Head of caudate nucleus (tissue), 42 donors: ENCODE measurements around the gene SMIM28.
"Not testable (repeated sequence)": the region's sequence is repeated elsewhere in the genome, so short reads cannot be mapped to it uniquely, and the experiment has no call there.

ENCODE experiments used
- DNase-seq, 42 donors: peaks; one replicate each; pipeline versions ENCODE4 v3.0.0 to v3.0.0-alpha.2; 2020 to 2021; ENCODE audit warnings: mixed read lengths in 7 of 42
- intact Hi-C: fragments of 100-400 bp; cut with DNase I; formaldehyde crosslinking; loops from one replicate; pipeline ENCODE4 v1.15.0; 2022

SMIM28 gene

DNA sequence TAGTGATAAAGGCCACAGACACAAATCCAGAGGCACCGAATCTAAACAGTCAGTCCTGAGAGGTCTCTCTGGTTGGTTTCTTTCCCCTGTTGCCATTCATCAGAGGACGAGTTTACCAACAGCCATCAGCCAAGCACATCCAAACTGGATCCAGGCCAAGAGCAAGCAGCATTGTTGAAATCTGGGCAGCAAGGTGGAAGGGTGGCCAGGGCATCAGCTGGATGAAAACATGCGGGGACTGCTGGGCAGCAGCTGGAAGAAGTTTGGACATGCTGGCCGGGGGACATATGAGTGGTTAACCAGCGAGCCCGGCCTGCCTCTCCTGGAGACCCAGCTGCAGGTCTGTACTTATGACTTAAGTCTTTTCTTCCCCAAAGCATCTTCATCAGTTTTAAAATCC, at the start of gene SMIM28:
Gene SMIM28, plus strand, starts transcription at position 62 of the 400 bp plus-strand sequence. Its CDS starts 168 bp downstream, at position 230.
- intact Hi-C loops: no loop called here
- no peak for DNase-seq

DNA sequence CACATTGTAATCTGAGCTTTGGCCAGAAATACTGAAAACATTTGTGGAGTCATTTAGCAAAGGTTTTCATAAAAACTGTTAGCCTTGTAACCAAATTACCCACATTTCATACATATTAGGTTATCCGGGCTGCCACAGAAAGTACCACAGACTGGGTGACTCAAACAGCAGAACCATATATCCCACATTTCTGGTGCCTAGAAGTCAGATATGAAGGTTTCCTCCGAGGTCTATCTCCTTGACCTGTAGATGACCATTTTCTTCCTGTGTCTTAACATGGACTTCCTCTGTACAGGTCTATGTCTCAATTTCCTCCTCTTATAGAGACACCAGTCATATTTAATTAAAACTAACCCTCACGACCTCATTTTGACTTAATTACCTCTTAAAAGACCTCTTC, 49.5 kb upstream of the SMIM28 start:
- intact Hi-C loops: no loop called here
- no peak for DNase-seq

DNA sequence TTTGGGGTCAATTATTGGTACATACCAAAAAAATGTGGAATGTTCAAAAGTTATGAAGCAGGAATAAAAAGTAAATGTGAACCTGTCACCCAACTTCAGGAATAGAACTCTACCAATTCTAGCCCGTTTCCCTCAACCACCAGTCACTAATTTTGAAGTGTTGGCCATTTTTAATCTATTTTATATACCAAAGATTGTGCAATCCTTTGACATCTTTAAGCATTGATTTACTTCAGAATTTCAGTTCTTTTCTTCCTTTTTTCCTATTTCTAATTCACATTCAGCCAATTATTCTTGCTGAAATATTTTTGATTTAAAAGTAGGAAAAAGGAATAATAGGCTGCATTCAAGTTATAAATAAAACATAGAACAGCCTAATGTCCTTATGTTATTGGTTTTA, 46.9 kb upstream of the SMIM28 start:
- intact Hi-C loops: no loop called here
- DNase-seq: no peak

DNA sequence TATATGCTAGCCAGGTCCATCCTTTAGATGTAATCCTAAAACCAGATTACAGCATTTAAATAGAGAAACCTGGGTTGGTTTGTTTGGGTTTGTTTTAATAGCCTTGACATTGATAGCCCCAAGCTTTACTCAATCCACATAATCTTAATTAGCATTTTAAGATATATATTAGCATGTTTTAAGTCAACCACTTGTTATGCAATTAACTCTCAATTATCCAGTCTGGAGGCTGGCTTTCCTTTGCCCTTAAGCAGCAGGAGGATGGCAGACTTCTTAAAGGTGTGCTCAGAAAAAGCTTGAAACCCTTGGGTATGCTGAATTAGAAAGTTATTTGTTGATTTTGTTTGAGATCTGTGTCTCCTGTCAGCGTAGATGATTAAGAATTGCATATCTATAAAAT, 46.3 kb upstream of the SMIM28 start:
- intact Hi-C loops: no loop called here

DNA sequence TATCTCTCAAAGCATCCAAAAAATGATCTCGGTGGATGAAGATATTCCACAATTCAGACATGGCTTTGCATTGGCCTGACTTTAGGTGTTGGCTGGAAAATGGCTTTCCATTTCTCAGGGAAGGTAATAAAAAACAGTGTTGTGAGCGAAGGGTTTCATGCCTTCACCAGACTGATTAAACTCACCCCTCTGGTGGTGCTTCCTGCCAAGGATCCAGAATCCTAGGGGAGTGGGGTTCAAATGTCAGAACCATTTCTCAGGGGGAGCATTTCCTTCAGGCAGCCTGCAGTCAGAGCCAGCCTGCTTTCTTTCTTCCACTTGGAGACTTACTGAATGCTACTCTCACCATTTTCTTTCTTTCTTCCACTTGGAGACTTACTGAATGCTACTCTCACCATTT, 45.7 kb upstream of the SMIM28 start:
- intact Hi-C loops: no loop called here
- DNase-seq: no peak

More for the DNA sequence above, 46.3 kb upstream of the SMIM28 start:
- DNase-seq: no peak

DNA sequence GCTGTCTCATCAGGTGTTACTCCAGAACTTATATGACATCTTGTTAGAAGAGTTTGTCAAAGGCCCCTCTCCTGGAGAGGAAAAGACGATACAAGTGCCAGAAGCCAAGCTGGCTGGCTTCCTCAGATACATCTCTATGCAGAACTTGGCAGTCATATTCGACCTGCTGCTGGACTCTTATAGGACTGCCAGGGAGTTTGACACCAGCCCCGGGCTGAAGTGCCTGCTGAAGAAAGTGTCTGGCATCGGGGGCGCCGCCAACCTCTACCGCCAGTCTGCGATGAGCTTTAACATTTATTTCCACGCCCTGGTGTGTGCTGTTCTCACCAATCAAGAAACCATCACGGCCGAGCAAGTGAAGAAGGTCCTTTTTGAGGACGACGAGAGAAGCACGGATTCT, 43.7 kb upstream of the SMIM28 start:
- DNase-seq: no peak
- intact Hi-C loops: no loop called here

DNA sequence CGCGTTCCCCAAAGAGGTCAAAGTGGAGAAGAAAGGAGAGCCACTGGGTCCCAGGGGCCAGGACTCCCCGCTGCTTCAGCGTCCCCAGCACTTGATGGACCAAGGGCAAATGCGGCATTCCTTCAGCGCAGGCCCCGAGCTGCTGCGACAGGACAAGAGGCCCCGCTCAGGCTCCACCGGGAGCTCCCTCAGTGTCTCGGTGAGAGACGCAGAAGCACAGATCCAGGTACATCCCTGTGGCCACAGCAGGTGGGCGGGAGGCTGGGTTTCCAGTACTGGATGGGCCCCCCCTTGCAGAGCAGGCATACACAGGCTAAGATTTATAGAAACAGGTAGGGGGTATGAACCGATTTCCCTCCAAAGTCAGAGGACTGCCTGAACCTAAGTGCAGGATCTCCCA, 42.7 kb upstream of the SMIM28 start:
- intact Hi-C loops: no loop called here
- DNase-seq: no peak

DNA sequence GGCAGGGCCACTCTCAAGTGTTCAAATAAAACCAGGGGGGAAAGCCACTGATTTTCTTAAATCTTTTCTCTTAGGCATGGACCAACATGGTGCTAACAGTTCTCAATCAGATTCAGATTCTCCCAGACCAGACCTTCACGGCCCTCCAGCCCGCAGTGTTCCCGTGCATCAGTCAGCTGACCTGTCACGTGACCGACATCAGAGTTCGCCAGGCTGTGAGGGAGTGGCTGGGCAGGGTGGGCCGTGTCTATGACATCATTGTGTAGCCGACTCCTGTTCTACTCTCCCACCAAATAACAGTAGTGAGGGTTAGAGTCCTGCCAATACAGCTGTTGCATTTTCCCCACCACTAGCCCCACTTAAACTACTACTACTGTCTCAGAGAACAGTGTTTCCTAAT, 41.5 kb upstream of the SMIM28 start:
- no peak for DNase-seq
- intact Hi-C loops: no loop called here

DNA sequence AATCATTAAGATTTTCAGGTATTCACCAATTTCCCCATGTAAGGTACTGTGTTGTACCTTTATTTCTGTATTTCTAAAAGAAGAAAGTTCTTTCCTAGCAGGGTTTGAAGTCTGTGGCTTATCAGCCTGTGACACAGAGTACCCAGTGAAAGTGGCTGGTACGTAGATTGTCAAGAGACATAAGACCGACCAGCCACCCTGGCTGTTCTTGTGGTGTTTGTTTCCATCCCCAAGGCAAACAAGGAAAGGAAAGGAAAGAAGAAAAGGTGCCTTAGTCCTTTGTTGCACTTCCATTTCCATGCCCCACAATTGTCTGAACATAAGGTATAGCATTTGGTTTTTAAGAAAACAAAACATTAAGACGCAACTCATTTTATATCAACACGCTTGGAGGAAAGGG, 40.6 kb upstream of the SMIM28 start:
- intact Hi-C loops: no loop called here
- DNase-seq: no peak

DNA sequence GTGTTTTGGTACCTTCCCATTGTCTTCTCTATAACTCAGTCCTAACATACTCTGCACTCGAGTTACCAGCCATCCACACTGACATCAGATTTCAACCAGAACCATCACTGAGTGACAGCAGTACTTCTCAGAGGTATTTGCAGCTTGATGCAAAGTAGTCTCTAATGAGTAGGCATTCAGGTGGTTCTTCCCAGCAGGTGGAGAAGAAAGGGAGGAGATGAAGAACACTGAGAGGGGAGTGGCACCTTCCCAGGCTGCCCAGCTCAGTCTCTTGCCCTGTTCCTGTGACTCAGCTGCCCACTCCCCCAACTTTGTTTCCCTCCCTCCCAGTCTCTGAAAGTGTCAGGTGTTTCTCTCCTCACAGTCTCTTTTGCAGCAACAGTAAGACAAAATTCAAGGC, 38.7 kb upstream of the SMIM28 start:
- no peak for DNase-seq
- intact Hi-C loops: no loop called here

DNA sequence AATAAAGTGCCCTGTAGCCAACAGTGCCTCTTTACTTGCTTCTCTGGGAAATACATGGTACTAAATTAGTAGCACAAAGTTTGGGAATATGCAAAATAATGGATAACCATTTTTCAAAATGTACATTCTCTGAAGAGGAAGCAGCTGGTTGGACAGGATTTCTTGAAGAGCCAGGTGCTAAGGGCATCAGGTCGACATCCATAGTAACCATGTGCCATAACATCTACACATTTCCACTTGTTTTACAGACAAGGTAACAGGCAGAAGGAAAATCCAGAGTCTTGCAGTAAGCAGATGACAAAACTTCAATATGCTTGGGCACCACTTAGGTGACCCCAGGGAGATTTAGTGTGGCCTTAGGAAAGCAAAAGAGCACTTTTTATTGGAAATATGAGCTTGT, 36.5 kb upstream of the SMIM28 start:
- DNase-seq: no peak
- intact Hi-C loops: no loop called here

DNA sequence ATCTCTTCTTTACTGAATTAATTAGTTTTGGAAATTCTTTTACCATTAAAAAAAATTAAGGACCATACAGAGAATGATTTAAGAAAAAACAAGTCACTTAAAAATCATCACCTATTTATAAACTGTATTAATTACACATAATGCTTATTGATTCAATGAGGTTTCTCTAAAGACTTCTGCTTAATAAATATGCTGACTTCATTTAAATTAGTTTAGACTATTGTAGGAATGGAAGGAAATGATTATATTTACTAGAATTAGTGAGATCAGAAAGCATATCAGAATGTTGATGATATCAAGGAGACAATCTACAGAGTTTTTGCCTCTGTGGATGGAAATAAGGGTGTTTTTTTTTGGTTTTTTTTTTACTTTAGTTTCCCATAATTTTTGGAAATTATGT, 34.6 kb upstream of the SMIM28 start:
- no peak for DNase-seq
- intact Hi-C loops: no loop called here

DNA sequence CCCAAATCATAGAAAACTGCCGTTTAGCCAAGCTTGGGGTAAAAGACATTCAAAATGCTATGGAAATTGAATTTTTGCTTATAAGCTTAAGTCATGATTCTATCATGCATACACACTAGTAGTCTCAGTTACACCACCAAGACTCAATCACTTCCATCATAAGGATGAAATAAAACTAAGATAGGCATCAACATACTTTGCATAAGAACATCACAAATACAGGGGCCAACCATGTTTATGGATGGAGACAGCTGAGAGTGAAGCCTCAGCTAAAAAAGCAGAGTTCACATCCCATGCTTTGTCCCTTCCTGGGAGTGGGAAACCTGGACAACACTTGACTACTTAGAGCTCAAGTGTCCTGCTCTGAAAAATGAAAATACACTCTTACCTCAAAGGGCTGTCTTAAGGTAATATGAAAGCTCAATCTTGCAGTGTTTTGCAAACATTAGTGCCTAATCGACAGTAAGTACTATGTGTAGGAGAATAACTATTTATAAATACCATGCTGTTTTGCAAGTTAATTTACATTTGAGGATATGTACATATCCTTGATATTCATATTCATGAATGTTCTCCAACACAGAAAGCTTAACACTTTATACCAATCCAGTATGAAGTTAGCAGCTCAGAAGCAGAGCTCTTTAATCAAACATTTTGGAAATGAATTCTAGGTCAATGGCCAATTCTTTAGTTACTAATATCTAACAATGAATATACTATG, 32.0 kb upstream of the SMIM28 start:
- no peak for DNase-seq
- intact Hi-C loops: no loop called here

DNA sequence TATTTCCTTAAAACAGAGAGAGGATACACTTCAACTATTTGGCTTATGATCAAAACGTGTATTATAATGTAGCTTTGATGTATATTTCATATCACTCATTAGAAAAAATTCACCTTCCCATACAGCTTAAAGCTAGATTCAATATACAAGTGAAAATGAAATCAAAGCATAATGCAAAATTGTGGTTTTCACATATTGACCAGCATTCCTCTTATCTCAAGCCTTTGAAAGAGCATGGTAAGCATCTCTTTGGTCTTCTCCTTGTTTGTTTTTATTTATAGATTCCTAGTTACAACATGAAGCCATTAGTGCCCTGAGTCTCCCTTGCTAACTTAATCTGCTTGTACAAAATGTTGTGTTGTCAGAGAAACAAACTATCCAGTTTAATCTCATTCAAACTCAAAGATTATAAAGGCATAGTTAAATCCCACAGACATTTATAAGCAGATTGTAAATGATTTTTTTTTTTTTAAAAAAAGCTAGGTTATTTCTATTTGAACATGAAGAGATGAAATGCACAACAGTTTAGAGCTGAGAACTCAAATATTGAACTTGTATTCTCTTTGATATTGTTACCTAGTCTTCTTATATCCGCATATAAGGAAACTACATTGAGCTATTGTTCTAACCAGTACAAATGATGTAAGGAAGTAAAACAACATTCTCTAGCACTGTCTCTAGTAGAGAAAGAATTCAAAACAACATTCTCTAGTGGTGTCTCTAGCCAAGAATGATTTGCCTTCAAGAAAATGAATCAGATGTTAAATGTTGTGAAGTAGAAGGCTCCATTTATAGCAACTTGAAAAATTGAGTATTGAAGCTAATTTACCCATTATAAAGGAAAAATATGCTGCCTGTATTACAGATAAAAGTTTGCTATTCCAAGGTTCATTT, 31.2 kb upstream of the SMIM28 start:
- DNase-seq: no peak
- intact Hi-C loops: no loop called here

DNA sequence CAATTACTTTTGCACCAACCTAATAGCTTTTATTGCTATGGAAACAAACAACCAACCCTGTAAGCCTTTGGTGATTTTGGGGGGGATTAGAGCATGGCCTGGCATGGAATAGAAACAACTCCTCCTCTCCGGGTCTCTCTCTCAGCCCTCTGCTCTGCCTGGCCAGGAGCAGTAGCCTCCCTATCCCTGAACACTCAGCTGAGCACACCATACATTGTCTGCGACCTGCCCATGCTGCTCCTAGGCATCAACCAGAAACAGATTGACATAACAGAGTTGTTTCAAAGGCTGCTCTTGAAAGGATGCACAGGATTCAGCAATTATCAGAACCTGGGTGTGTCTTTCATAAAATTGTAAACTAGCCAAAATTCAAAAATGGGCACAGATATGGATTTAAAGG, 29.8 kb upstream of the SMIM28 start:
- intact Hi-C loops: no loop called here
- no peak for DNase-seq

DNA sequence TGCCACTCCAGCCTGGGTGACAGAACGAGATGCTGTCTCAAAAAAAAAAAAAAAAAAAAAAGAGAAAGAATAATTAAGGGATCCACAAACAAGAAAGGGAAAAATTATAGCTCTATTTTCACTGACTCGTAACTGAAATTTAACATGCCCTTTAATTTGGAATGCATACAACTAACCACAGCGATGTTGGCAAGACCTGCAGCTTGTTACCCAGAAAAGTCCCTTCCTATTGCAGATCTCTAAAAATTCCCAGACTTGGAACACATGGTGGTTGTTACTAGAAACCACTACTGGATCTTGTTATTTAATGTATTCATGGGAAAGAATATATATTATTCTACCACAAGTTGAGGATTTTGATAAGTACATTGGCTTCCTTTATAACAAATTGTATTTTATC, 27.8 kb upstream of the SMIM28 start:
- DNase-seq: no peak
- intact Hi-C loops: no loop called here

DNA sequence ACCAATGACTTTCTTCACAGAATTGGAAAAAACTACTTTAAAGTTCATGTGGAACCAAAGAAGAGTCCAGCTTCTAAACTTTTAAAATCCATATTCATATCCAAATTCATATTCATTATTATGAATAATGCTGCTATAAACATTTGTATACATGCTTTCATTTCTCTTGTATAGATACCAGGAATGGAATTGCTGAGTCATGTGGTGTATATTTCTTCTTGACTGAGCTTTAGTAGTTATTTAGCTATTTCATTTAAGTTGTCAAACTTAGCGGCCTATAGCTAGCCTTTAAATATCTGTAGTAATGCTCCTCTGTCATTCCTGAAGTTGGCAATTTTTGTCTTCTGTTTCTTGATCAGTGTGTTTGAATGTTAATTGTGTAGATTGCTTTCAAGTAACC, 19.8 kb upstream of the SMIM28 start:
- no peak for DNase-seq
- intact Hi-C loops: no loop called here

DNA sequence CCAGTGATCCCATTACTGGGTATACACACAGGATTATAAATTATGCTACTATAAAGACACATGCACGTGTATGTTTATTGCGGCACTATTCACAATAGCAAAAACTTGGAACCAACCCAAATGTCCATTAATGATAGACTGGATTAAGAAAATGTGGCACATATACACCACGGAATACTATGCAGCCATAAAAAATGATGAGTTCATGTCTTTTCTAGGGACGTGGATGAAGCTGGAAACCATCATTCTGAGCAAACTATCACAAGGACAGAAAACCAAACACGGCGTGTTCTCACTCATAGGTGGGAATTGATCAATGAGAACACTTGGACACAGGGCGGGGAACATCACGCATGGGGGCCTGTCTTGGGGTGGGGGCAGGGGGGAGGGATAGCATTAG, 9.0 kb upstream of the SMIM28 start:
- DNase-seq, intact Hi-C loops: not testable (repeated sequence)

DNA sequence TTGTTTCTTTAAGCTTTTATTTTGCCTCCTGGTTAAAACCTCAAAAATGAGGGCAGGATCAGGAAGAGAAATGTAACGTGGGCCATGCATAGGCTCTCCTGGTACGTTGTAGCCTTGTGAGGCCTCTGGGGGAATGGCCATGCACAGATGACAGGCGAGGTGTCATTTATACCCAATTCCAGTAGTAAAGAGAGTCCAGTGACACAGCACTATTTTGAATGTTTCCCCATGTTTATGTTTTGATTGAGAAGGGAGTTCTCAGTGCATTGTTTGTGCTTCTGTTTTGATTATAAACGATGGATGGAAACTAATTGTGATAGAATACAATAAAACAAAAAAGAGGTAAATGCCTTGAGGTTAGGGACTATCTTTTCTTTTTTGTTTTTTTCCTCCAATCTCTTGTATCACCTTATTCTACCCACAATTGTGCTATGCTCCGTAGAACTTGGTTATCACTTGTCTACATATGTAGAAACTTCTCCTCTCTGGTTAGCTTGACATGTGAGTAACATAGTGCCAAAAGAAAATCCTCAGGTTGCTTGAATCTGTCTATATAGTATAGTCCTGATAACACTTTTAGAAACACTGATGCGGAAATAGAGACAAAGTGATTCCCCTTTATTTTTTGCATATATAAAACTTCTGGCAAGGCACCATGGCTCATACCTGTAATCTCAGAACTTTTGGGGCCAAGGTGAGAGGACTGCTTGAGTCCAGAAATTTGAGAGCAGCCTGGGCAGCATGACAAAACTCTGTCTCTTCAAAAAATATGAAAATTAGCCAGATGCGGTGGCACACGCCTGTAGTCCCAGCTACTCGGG, 6.9 kb upstream of the SMIM28 start:
- no peak for DNase-seq
- intact Hi-C loops: no loop called here

DNA sequence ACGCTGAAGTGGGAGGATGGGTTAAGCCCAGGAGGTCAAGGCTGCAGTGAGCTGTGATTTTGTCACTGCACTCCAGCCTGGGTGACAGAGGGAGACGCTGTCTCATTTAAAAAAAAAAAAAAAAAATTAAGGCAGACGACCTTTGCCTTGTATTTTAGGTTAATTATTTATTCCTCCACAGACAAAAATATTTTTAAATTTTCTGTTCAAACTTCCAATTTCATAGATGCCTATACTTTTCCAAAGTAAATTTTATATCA, 6.3 kb upstream of the SMIM28 start:
- no peak for DNase-seq
- intact Hi-C loops: no loop called here
